ENCODE data around the gene RELN. TPM values are rescaled to one million over a fixed set of nuclear protein-coding genes. Genes with fewer than 3 reads are reported as not detected.

RELN gene
- polyA plus RNA-seq, 1 donor (not counting 4 experiments of a cell fraction or from before 2014, with no cell fraction given), result not detected

GRCh38 chr7:103924184-103924583, 65.3 kb downstream of the RELN start:
- Histone ChIP-seq H4K20me1 (ENCODE audit: control insufficient read depth, extremely low read depth, insufficient read depth, low read length) (no peaks in the 10 kb centered on the region), H2AFZ (ENCODE audit: control insufficient read depth, low read length) (no peak overlapping the region), H3K79me2 (ENCODE audit: control insufficient read depth, insufficient read depth, low read length) (no peaks in the 10 kb centered on the region), H3K9me3 (ENCODE audit: control insufficient read depth, low read depth, low read length) (no peaks in the 10 kb centered on the region), H3K4me1 (ENCODE audit: control insufficient read depth, extremely low read depth, insufficient read depth, low read length) (no peaks in the 10 kb centered on the region), H3K27ac (ENCODE audit: control insufficient read depth, insufficient read depth, low read length) (no peak overlapping the region), H3K27me3 (ENCODE audit: control insufficient read depth, extremely low read depth, insufficient read depth, low read length) (no peaks in the 10 kb centered on the region), H3K36me3 (ENCODE audit: control insufficient read depth in 2 of 2, extremely low read depth in 1 of 2, insufficient read depth in 2 of 2, low read length in 2 of 2) (no peaks in the 10 kb centered on the region), H3K9ac (ENCODE audit: control insufficient read depth, extremely low read depth, insufficient read depth, low read length) (no peak overlapping the region), H3K4me3 (ENCODE audit: control insufficient read depth in 2 of 3, extremely low read depth in 1 of 3, insufficient read depth in 2 of 3, low read depth in 1 of 3, low read length in 3 of 3) (no peak overlapping the region), H3K9me1 (ENCODE audit: control insufficient read depth, extremely low read depth, insufficient read depth, low read length) (no peaks in the 10 kb centered on the region), H3K4me2 (ENCODE audit: control insufficient read depth, extremely low read depth, insufficient read depth, low read depth, low read length) (no peak overlapping the region)
- no peak for DNase-seq (ENCODE audit: low read depth, low spot score)
- TF ChIP-seq EZH2 (IDR thresholded peaks at IDR 0.05; ENCODE audit: low read length) (no peak), CTCF (optimal IDR thresholded peaks at IDR 0.05 in 1 of 3, IDR thresholded peaks at IDR 0.05 in 1 of 3, conservative IDR thresholded peaks at IDR 0.05 in 1 of 3; ENCODE audit: extremely low read depth in 1 of 3, insufficient read depth in 2 of 3, low read length in 3 of 3) (no peak)
- dilution Hi-C loops (cut with MboI; ENCODE audit: extremely low pct_ligation_motif_present, low sequenced_read_pairs), result no loop called here
- FAIRE-seq, result no peak

- dilution Hi-C loops (cut with MboI; ENCODE audit: extremely low pct_ligation_motif_present, low sequenced_read_pairs), result no loop called here
- no peaks in the 10 kb centered on the region for H3K36me3 ChIP-seq (ENCODE audit: control insufficient read depth in 2 of 2, extremely low read depth in 1 of 2, insufficient read depth in 2 of 2, low read length in 2 of 2)
- FAIRE-seq, result no peak
- H2AFZ ChIP-seq (ENCODE audit: control insufficient read depth, low read length), result no peak overlapping the region
- DNase-seq (ENCODE audit: low read depth, low spot score), result no peak
- no peak overlapping the region for H3K27ac ChIP-seq (ENCODE audit: control insufficient read depth, insufficient read depth, low read length)
- no peaks in the 10 kb centered on the region for H3K4me1 ChIP-seq (ENCODE audit: control insufficient read depth, extremely low read depth, insufficient read depth, low read length)
- H3K9me1 ChIP-seq (ENCODE audit: control insufficient read depth, extremely low read depth, insufficient read depth, low read length), result no peaks in the 10 kb centered on the region
- H3K4me2 ChIP-seq (ENCODE audit: control insufficient read depth, extremely low read depth, insufficient read depth, low read depth, low read length), result no peak overlapping the region
- H3K27me3 ChIP-seq (ENCODE audit: control insufficient read depth, extremely low read depth, insufficient read depth, low read length), result no peaks in the 10 kb centered on the region
- H3K9me3 ChIP-seq (ENCODE audit: control insufficient read depth, low read depth, low read length), result no peaks in the 10 kb centered on the region
- H3K79me2 ChIP-seq (ENCODE audit: control insufficient read depth, insufficient read depth, low read length), result no peaks in the 10 kb centered on the region
- H3K4me3 ChIP-seq (ENCODE audit: control insufficient read depth in 2 of 3, extremely low read depth in 1 of 3, insufficient read depth in 2 of 3, low read depth in 1 of 3, low read length in 3 of 3), result no peak overlapping the region
- H4K20me1 ChIP-seq (ENCODE audit: control insufficient read depth, extremely low read depth, insufficient read depth, low read length), result no peaks in the 10 kb centered on the region
- H3K9ac ChIP-seq (ENCODE audit: control insufficient read depth, extremely low read depth, insufficient read depth, low read length), result no peak overlapping the region
- TF ChIP-seq EZH2 (IDR thresholded peaks at IDR 0.05; ENCODE audit: low read length), result no peak
- TF ChIP-seq CTCF (optimal IDR thresholded peaks at IDR 0.05 in 1 of 3, IDR thresholded peaks at IDR 0.05 in 1 of 3, conservative IDR thresholded peaks at IDR 0.05 in 1 of 3; ENCODE audit: extremely low read depth in 1 of 3, insufficient read depth in 2 of 3, low read length in 3 of 3), result no peak
Measured at GRCh38 chr7:103922407-103922806, 67.1 kb downstream of the RELN start.

Measured in keratinocyte (primary cell).